ENCODE measurements around the gene TRIM34. TPM values are rescaled to one million over a fixed set of nuclear protein-coding genes. Genes with fewer than 3 reads are reported as not detected.
"Not testable (repeated sequence)": the region's sequence is repeated elsewhere in the genome, so short reads cannot be mapped to it uniquely, and the experiment has no call there.

The TRIM34 gene
- total and polyA plus RNA-seq, 10 donors, result 9.5 to 21.8 (median 15.2) TPM

DNA sequence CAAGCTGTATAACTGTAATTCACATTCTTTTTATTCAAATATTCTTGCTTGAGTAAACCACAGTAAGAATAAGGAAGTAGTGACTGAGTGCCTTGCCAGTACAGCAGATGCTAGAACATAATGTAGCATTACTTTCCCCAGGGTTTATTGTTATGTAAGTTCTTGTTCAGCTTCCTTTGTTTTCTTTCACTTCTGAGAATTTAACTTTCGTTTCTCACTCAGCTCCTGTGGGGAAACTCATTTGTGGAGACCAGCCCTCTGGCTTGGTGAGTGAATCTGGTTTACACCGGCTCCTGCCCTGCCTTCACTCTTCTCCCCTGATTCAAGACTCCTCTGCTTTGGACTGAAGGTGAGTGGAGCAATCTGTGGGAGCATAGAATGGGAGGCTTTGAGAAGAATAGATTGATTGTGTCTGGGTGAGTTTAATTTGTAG lies 64.8 kb downstream of the TRIM34 start, which contains the start of gene TRIM22:
TSS of gene TRIM22 (plus strand) at position 240 of the 433 bp plus-strand sequence. CDS start 6,443 bp downstream, outside the sequence.
- Histone ChIP-seq H3K27me3 (replicated peaks in 1 of 7) (no peaks in the 10 kb centered on the region), H3K36me3 (peaks cover 0 to 18% (median 0%) of the 10 kb centered on the region in 6 donors), H3K4me1 (peaks cover 22 to 67% (median 43%) of the 10 kb centered on the region in 6 donors), H3K27ac (peak within 1 kb of the TSS; percentile 87 to 97 (median 95)), H3K9me3 (no peaks in the 10 kb centered on the region), H3K4me3 (peak within 1 kb of the TSS; percentile 41 to 74 (median 70))
- TF ChIP-seq POLR2A (IDR thresholded peaks at IDR 0.05), result peak in 2 of 3 donors; percentile 34 to 88
- peak in 1 of 3 donors; percentile 81 for TF ChIP-seq POLR2AphosphoS5 (IDR thresholded peaks at IDR 0.05)
- TF ChIP-seq, protein P1, sequence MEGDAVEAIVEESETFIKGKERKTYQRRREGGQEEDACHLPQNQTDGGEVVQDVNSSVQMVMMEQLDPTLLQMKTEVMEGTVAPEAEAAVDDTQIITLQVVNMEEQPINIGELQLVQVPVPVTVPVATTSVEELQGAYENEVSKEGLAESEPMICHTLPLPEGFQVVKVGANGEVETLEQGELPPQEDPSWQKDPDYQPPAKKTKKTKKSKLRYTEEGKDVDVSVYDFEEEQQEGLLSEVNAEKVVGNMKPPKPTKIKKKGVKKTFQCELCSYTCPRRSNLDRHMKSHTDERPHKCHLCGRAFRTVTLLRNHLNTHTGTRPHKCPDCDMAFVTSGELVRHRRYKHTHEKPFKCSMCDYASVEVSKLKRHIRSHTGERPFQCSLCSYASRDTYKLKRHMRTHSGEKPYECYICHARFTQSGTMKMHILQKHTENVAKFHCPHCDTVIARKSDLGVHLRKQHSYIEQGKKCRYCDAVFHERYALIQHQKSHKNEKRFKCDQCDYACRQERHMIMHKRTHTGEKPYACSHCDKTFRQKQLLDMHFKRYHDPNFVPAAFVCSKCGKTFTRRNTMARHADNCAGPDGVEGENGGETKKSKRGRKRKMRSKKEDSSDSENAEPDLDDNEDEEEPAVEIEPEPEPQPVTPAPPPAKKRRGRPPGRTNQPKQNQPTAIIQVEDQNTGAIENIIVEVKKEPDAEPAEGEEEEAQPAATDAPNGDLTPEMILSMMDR (IDR thresholded peaks at IDR 0.05 in 8 of 11, conservative IDR thresholded peaks at IDR 0.05 in 3 of 11), result peak in 1 of 11 experiments; percentile 13
- 0 to 3% (median 0%) methylated on average over 2 of the region's 2 CpGs for WGBS, 5 donors
- intact Hi-C loops (cut with DNase I; ENCODE audit: low total_unique reads), result no loop called here
- no peak for DNase-seq

DNA sequence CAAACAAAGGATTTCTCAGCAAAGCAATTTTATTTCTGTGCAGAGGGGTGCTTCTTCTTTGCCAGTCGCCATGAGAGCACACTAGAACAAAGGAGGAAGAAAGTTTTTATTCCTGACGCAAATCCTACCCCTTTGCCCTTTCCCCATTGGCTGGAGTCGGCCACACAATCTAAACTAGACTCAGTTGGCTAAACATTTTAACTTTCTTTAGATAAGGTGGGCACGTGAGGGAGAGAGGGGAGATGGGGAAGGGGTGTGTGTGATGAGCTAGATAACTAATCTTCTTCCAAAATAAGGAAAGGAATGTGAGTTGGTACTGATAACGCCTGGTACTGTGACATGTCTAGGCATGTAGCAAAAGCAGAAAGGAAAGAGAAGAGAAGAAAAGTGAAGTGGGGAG lies 65.4 kb downstream of the TRIM34 start:
- intact Hi-C loops (cut with DNase I; ENCODE audit: low total_unique reads), result loop anchor here (10.0 kb wide), 1 partner anchor 65 kb away; the partner anchor contains the start of gene TRIM34
- no peaks in the 10 kb centered on the region for H3K9me3 ChIP-seq
- H3K36me3 ChIP-seq, result peaks cover 0 to 23% (median 0%) of the 10 kb centered on the region in 6 donors
- peaks cover 25 to 68% (median 47%) of the 10 kb centered on the region in 6 donors for H3K4me1 ChIP-seq
- peak overlapping the region; percentile 87 to 97 (median 95) for H3K27ac ChIP-seq
- H3K27me3 ChIP-seq (replicated peaks in 1 of 7), result no peaks in the 10 kb centered on the region
- DNase-seq, result no peak
- peak in 1 of 3 donors; percentile 37 for TF ChIP-seq POLR2A (IDR thresholded peaks at IDR 0.05)
- no peak for TF ChIP-seq POLR2AphosphoS5 (IDR thresholded peaks at IDR 0.05)
- TF ChIP-seq, protein P1 (IDR thresholded peaks at IDR 0.05 in 8 of 11, conservative IDR thresholded peaks at IDR 0.05 in 3 of 11), result no peak
- WGBS, 5 donors, result 0 to 2% (median 1%) methylated on average over 5 of the region's 5 CpGs
- peak overlapping the region; percentile 41 to 74 (median 70) for H3K4me3 ChIP-seq

DNA sequence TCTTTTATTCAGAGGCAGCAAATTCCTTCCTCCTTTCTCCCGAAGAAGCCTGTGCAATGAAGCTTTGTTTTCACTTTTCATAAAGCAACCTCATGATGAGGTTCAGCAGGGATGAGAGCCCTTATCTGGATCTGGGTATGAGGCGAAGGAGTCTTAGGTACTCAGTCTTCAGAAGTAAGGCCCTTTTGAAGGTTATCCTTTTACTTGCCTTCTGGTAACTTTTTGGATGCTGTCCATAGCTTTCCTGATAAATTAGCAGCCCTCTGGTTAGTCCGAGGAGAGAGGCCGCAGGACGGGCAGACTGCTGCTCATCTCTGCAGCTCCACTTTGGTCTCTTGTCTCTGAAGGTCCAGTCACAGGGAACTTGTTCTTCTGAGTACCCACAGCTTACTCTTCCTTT lies 65.9 kb downstream of the TRIM34 start:
- peak overlapping the region; percentile 41 to 74 (median 70) for H3K4me3 ChIP-seq
- intact Hi-C loops (cut with DNase I; ENCODE audit: low total_unique reads), result loop anchor here (10.0 kb wide), 1 partner anchor 66 kb away; the partner anchor contains the start of gene TRIM34
- TF ChIP-seq, protein P1 (IDR thresholded peaks at IDR 0.05 in 8 of 11, conservative IDR thresholded peaks at IDR 0.05 in 3 of 11), result no peak
- peak in 1 of 3 donors; percentile 10 for TF ChIP-seq POLR2AphosphoS5 (IDR thresholded peaks at IDR 0.05)
- no peak for TF ChIP-seq POLR2A (IDR thresholded peaks at IDR 0.05)
- WGBS, 5 donors, result 1 to 6% (median 4%) methylated on average over 5 of the region's 5 CpGs
- no peaks in the 10 kb centered on the region for H3K9me3 ChIP-seq
- peaks cover 25 to 68% (median 50%) of the 10 kb centered on the region in 6 donors for H3K4me1 ChIP-seq
- H3K27me3 ChIP-seq (replicated peaks in 1 of 7), result no peaks in the 10 kb centered on the region
- H3K27ac ChIP-seq, result peak overlapping the region; percentile 87 to 97 (median 95)
- peaks cover 0 to 28% (median 0%) of the 10 kb centered on the region in 6 donors for H3K36me3 ChIP-seq
- DNase-seq, result no peak

DNA sequence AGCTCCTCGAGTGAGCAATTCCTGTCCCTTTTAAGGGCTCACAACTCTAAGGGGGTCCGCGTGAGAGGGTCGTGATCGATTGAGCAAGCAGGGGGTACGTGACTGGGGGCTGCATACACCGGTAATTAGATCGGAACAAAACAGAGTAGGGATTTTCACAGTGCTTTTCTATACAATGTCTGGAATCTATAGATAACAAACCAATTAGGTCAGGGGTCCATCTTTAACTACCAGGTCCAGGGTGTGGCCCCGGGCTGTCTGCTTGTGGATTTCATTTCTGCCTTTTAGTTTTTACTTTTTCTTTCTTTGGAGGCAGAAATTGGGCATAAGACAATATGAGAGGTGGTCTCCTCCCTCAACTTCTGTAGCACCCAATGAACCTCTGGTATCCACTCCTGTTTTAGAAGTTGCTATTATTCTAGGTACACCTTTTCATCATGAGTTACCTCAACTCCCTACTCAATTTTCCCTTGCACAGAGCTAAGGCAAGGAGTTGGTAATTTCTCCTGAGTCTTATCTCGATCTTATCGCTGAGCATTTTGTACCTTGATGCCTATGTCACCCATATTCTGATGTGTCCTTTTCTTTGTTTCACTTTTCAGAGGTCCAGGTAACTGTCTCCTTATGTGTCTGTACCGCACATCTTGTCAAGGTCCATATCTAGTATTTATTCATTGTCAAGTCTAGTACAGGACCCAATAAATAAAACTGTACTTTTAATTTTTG lies 66.6 kb downstream of the TRIM34 start:
- not testable (repeated sequence) for H3K9me3 ChIP-seq; H3K27me3 ChIP-seq (replicated peaks in 1 of 7); DNase-seq
- Histone ChIP-seq H3K4me3 (peak overlapping the region; percentile 41 to 74 (median 70)), H3K4me1 (peaks cover 25 to 70% (median 54%) of the 10 kb centered on the region in 6 donors), H3K36me3 (peaks cover 0 to 35% (median 5%) of the 10 kb centered on the region in 6 donors), H3K27ac (peak overlapping the region; percentile 87 to 97 (median 95))
- WGBS, 5 donors, result 12 to 25% (median 17%) methylated on average over 12 of the region's 12 CpGs
- intact Hi-C loops (cut with DNase I; ENCODE audit: low total_unique reads), result loop anchor here (10.0 kb wide), 1 partner anchor 67 kb away; the partner anchor contains the start of gene TRIM34
